HAP-1 (cell line): Measurements from ENCODE around the gene HOXA9.

ENCODE experiments used
- DNase-seq, 2 experiments: peaks; one replicate each; pipeline ENCODE4 v3.0.0-alpha.2; 2016 to 2020; ENCODE audit warnings: low spot score in 2 of 2
- H3K27me3 ChIP-seq: fragments of 250-450 bp; sonication (Bioruptor Pico); 2 replicates; pipeline ENCODE4 v1.5.1; 2020; ENCODE audit warnings: low read depth, mild to moderate bottlenecking, moderate library complexity
- H3K36me3 ChIP-seq: fragments of 250-450 bp; sonication (Bioruptor Pico); replicated peaks from 2 replicates; pipeline ENCODE4 v1.5.1; 2020; ENCODE audit warnings: mild to moderate bottlenecking
- H3K4me1 ChIP-seq: fragments of 250-450 bp; sonication (Bioruptor Pico); 2 replicates; pipeline ENCODE4 v1.5.1; 2020; ENCODE audit warnings: mild to moderate bottlenecking
- H3K4me3 ChIP-seq: fragments of 250-450 bp; sonication (Bioruptor Pico); 2 replicates; pipeline ENCODE4 v1.5.1; 2020; ENCODE audit warnings: mild to moderate bottlenecking, moderate library complexity
- H3K9me3 ChIP-seq: fragments of 250-450 bp; sonication (Bioruptor Pico); 2 replicates; pipeline ENCODE4 v1.5.1; 2020; ENCODE audit warnings: mild to moderate bottlenecking, moderate library complexity
- in situ Hi-C: fragments of 300-500 bp; cut with MboI; formaldehyde crosslinking; loops from 3 replicates; pipeline ENCODE4 v1.14.3; 2020; ENCODE audit warnings: low sequenced_read_pairs, inconsistent platforms, mixed read lengths

The HOXA9 gene

GRCh38 chr7:27165089-27165995 is at the start of gene HOXA9:
Gene HOXA9 (minus strand): TSS chr7:27165537. CDS start chr7:27165457, 80 bp downstream.
- peak; percentile 91 to 94 for DNase-seq
- peaks cover 48% of the 10 kb centered on the region for H3K36me3 ChIP-seq
- in situ Hi-C loops = loop anchor here (25.0 kb wide), 1 partner anchor 953 kb away; the partner anchor contains the start of genes CBX3 and HNRNPA2B1
- peak within 1 kb of the TSS; percentile 70 for H3K4me3 ChIP-seq
- no peaks in the 10 kb centered on the region for H3K27me3 ChIP-seq
- H3K4me1 ChIP-seq = 0 out of 2 replicates have a peak, but pooled peaks cover 3% of the 10 kb centered on the region
- no peaks in the 10 kb centered on the region for H3K9me3 ChIP-seq

GRCh38 chr7:27214239-27214950 is 49.1 kb upstream of the HOXA9 start:
- Histone ChIP-seq H3K9me3 (no peaks in the 10 kb centered on the region), H3K27me3 (no peaks in the 10 kb centered on the region), H3K36me3 (no peaks in the 10 kb centered on the region), H3K4me3 (no peak overlapping the region), H3K4me1 (peaks cover 9% of the 10 kb centered on the region)
- in situ Hi-C loops = no loop called here
- no peak for DNase-seq

GRCh38 chr7:27213433-27214238 is 48.3 kb upstream of the HOXA9 start:
- no peak overlapping the region for H3K4me3 ChIP-seq
- H3K27me3 ChIP-seq = no peaks in the 10 kb centered on the region
- H3K4me1 ChIP-seq = peaks cover 13% of the 10 kb centered on the region
- H3K36me3 ChIP-seq = no peaks in the 10 kb centered on the region
- no peaks in the 10 kb centered on the region for H3K9me3 ChIP-seq
- no peak for DNase-seq
- in situ Hi-C loops = no loop called here

GRCh38 chr7:27212497-27213432 is 47.4 kb upstream of the HOXA9 start:
- in situ Hi-C loops = no loop called here
- H3K4me3 ChIP-seq = no peak overlapping the region

GRCh38 chr7:27211764-27212204 is 46.4 kb upstream of the HOXA9 start:
- Histone ChIP-seq H3K4me3 (no peak overlapping the region), H3K36me3 (no peaks in the 10 kb centered on the region), H3K4me1 (peaks cover 31% of the 10 kb centered on the region), H3K9me3 (no peaks in the 10 kb centered on the region), H3K27me3 (no peaks in the 10 kb centered on the region)
- in situ Hi-C loops = no loop called here
- no peak for DNase-seq

More at GRCh38 chr7:27212497-27213432, 47.4 kb upstream of the HOXA9 start:
- Histone ChIP-seq H3K4me1 (peaks cover 21% of the 10 kb centered on the region), H3K36me3 (no peaks in the 10 kb centered on the region), H3K27me3 (no peaks in the 10 kb centered on the region), H3K9me3 (no peaks in the 10 kb centered on the region)
- DNase-seq = no peak

GRCh38 chr7:27211084-27211446 is 45.7 kb upstream of the HOXA9 start:
- no peaks in the 10 kb centered on the region for H3K27me3 ChIP-seq
- in situ Hi-C loops = no loop called here
- no peaks in the 10 kb centered on the region for H3K9me3 ChIP-seq
- DNase-seq = no peak
- peaks cover 38% of the 10 kb centered on the region for H3K4me1 ChIP-seq
- no peaks in the 10 kb centered on the region for H3K36me3 ChIP-seq
- H3K4me3 ChIP-seq = no peak overlapping the region

- H3K4me1 ChIP-seq = peaks cover 43% of the 10 kb centered on the region
- H3K36me3 ChIP-seq = no peaks in the 10 kb centered on the region; the same call in 1 of the 2 replicates
- no peak overlapping the region for H3K4me3 ChIP-seq
- H3K27me3 ChIP-seq = no peaks in the 10 kb centered on the region
- in situ Hi-C loops = no loop called here
- no peaks in the 10 kb centered on the region for H3K9me3 ChIP-seq
- peak; percentile 63 to 83 for DNase-seq
These were observed 45.2 kb upstream of the HOXA9 start for GRCh38 chr7:27210441-27211083.

GRCh38 chr7:27209933-27210440 is 44.6 kb upstream of the HOXA9 start:
- Histone ChIP-seq H3K27me3 (no peaks in the 10 kb centered on the region), H3K36me3 (no peaks in the 10 kb centered on the region; the same call in none of the 2 replicates), H3K9me3 (no peaks in the 10 kb centered on the region), H3K4me1 (peaks cover 48% of the 10 kb centered on the region), H3K4me3 (no peak overlapping the region)
- in situ Hi-C loops = loop anchor here (10.0 kb wide), 2 partner anchors 375 to 535 kb away; partner anchors contain the start of gene TAX1BP1
- DNase-seq = no peak

- peaks cover 56% of the 10 kb centered on the region for H3K4me1 ChIP-seq
- no peak overlapping the region for H3K4me3 ChIP-seq
- in situ Hi-C loops = loop anchor here (10.0 kb wide), 2 partner anchors 376 to 536 kb away; partner anchors contain the start of gene TAX1BP1
- no peak for DNase-seq
- no peaks in the 10 kb centered on the region; the same call in none of the 2 replicates for H3K36me3 ChIP-seq
- no peaks in the 10 kb centered on the region for H3K27me3 ChIP-seq
- H3K9me3 ChIP-seq = no peaks in the 10 kb centered on the region
These were observed 43.7 kb upstream of the HOXA9 start for GRCh38 chr7:27208998-27209397.

- no peaks in the 10 kb centered on the region for H3K27me3 ChIP-seq
- H3K4me1 ChIP-seq = peaks cover 62% of the 10 kb centered on the region
- no peak overlapping the region; the same call in 1 of the 2 replicates for H3K4me3 ChIP-seq
- H3K36me3 ChIP-seq = no peaks in the 10 kb centered on the region; the same call in none of the 2 replicates
- DNase-seq = peak; percentile 49 to 54
- in situ Hi-C loops = loop anchor here (10.0 kb wide), 2 partner anchors 377 to 537 kb away; partner anchors contain the start of gene TAX1BP1
- H3K9me3 ChIP-seq = no peaks in the 10 kb centered on the region
These were observed 42.1 kb upstream of the HOXA9 start for GRCh38 chr7:27207348-27207985.
